Endothelial cell of umbilical vein (primary cell): ENCODE results near the gene BORCS5. TPM values are rescaled to one million over a fixed set of nuclear protein-coding genes. Genes with fewer than 3 reads are reported as not detected.

Experiments
- BruUV-seq: library from RNA; stranded (reverse); fragments of 400-500 nt; replicated peaks from 2 replicates; lab custom pipeline; 2021; lab: Mats Ljungman, UMichigan
- CTCF ChIA-PET: fragments of 300-600, 350-600 bp; sonication (Branson Sonifier 250); formaldehyde crosslinking; loops from one replicate; lab custom pipeline; 2021; ENCODE audit warnings: antibody characterized with exemption, inconsistent platforms; lab: Charles Lee
- POLR2A ChIA-PET: fragments of 300-600, 350-600 bp; sonication (Branson Sonifier 250); formaldehyde crosslinking; loops from one replicate; lab custom pipeline; 2021; ENCODE audit warnings: antibody characterized with exemption, inconsistent platforms; lab: Charles Lee
- DNase-seq: peaks from one replicate; pipeline ENCODE4 v3.0.0-alpha.2; 2011; ENCODE audit warnings: low read depth, low spot score
- FAIRE-seq: peaks from 2 replicates; lab custom pipeline; 2011; peaks lifted over from hg19 to GRCh38; lab: Jason Lieb, UNC
- H2AFZ ChIP-seq: 2 replicates; pipeline ENCODE4 v1.6.0; 2012; ENCODE audit warnings: low read depth, low read length, control low read depth, inconsistent platforms
- H3K27ac ChIP-seq: 2 replicates; pipeline ENCODE4 v1.5.1; 2011; ENCODE audit warnings: low read depth, mild to moderate bottlenecking, control low read depth, low read length, moderate library complexity; ENCODE audit not compliant: insufficient read depth
- H3K27me3 ChIP-seq, 2 experiments: 2 replicates each; pipeline versions ENCODE4 v1.6.0 to v1.6.1; 2011; ENCODE audit warnings: low read length in 2 of 2, mixed read lengths in 1 of 2; ENCODE audit not compliant: control insufficient read depth in 2 of 2, insufficient read depth in 2 of 2
- H3K36me3 ChIP-seq, 2 experiments: 2 replicates in 1 of 2; 3 replicates in 1 of 2; pipeline ENCODE4 v1.5.1; 2011; ENCODE audit warnings: low read length in 2 of 2, mild to moderate bottlenecking in 1 of 2, moderate library complexity in 1 of 2; ENCODE audit not compliant: control insufficient read depth in 2 of 2, insufficient read depth in 2 of 2; ENCODE audit errors: extremely low read depth in 1 of 2
- H3K4me1 ChIP-seq: 3 replicates; pipeline ENCODE4 v1.5.1; 2011; ENCODE audit warnings: mild to moderate bottlenecking, low read length; ENCODE audit not compliant: control insufficient read depth, insufficient read depth; ENCODE audit errors: extremely low read depth
- H3K4me2 ChIP-seq: 2 replicates; pipeline ENCODE4 v1.6.1; 2011; ENCODE audit warnings: low read length, control low read depth, mixed read lengths; ENCODE audit not compliant: insufficient read depth
- H3K4me3 ChIP-seq, 3 experiments: fragments of 200-600 bp in 1 of 3; sonication (generic), shearing (Covaris generic) in 1 of 3; replicated peaks in 1 of 3; 2 replicates each; pipeline ENCODE4 v1.5.1; 2011 to 2016; ENCODE audit warnings: control low read depth in 3 of 3, low read length in 3 of 3, mild to moderate bottlenecking in 2 of 3, inconsistent platforms in 1 of 3, low read depth in 1 of 3, moderate library complexity in 1 of 3; ENCODE audit not compliant: insufficient read depth in 1 of 3
- H3K79me2 ChIP-seq: 2 replicates; pipeline ENCODE4 v1.6.0; 2012; ENCODE audit warnings: low read length, inconsistent platforms; ENCODE audit not compliant: control insufficient read depth, insufficient read depth
- H3K9ac ChIP-seq: replicated peaks from 2 replicates; pipeline ENCODE3; 2011; ENCODE audit warnings: low read length, control low read depth; ENCODE audit not compliant: insufficient read depth; ENCODE audit errors: extremely low read depth
- H3K9me1 ChIP-seq: replicated peaks from 3 replicates; pipeline ENCODE4 v1.6.0; 2011; ENCODE audit warnings: mild to moderate bottlenecking, low read length; ENCODE audit not compliant: control insufficient read depth, insufficient read depth; ENCODE audit errors: extremely low read depth
- H3K9me3 ChIP-seq: replicated peaks from 2 replicates; pipeline ENCODE4 v1.5.1; 2012; ENCODE audit warnings: low read length, inconsistent platforms; ENCODE audit not compliant: control insufficient read depth, insufficient read depth
- H4K20me1 ChIP-seq: replicated peaks from 2 replicates; pipeline ENCODE3; 2011; ENCODE audit warnings: mild to moderate bottlenecking, low read length; ENCODE audit not compliant: control insufficient read depth, insufficient read depth; ENCODE audit errors: extremely low read depth
- CTCF ChIP-seq, 2 donors: IDR thresholded peaks; 1 replicate in 1 of 2; 2 replicates in 1 of 2; pipeline ENCODE4 v1.5.1; 2011; ENCODE audit warnings: low read length in 2 of 2, mild to moderate bottlenecking in 2 of 2, moderate library complexity in 2 of 2, control low read depth in 1 of 2, inconsistent platforms in 1 of 2, low read depth in 1 of 2; ENCODE audit not compliant: insufficient read depth in 1 of 2; ENCODE audit errors: extremely low read depth in 1 of 2
- EZH2 ChIP-seq: IDR thresholded peaks from 2 replicates; pipeline ENCODE4 v1.6.1; 2012; ENCODE audit warnings: borderline replicate concordance, low read depth, mild to moderate bottlenecking, moderate library complexity, low read length, inconsistent platforms; ENCODE audit not compliant: severe bottlenecking
- FOS ChIP-seq: IDR thresholded peaks from 2 replicates; pipeline ENCODE4 v1.6.1; 2011; ENCODE audit warnings: mild to moderate bottlenecking, low read length, moderate library complexity, borderline replicate concordance; ENCODE audit not compliant: insufficient read depth
- GATA2 ChIP-seq: IDR thresholded peaks from 2 replicates; pipeline ENCODE4 v1.7.0; 2011; ENCODE audit warnings: low read depth, mild to moderate bottlenecking, moderate library complexity, mixed read lengths, low read length; ENCODE audit not compliant: insufficient read length, insufficient read depth
- JUN ChIP-seq: IDR thresholded peaks from 2 replicates; pipeline ENCODE4 v1.6.1; 2011; ENCODE audit warnings: borderline replicate concordance, low read depth; ENCODE audit not compliant: insufficient read length, insufficient read depth
- MAX ChIP-seq: IDR thresholded peaks from 2 replicates; pipeline ENCODE4 v1.6.1; 2011; ENCODE audit not compliant: insufficient read depth, insufficient read length
- MYC ChIP-seq: IDR thresholded peaks from one replicate; pipeline ENCODE4 v1.6.1; 2011; ENCODE audit warnings: mild to moderate bottlenecking, low read depth, low read length
- POLR2A ChIP-seq: IDR thresholded peaks from 2 replicates; pipeline ENCODE4 v1.6.1; 2012; ENCODE audit warnings: low read depth, mild to moderate bottlenecking, control low read depth, low read length
- POLR2AphosphoS5 ChIP-seq: IDR thresholded peaks from 2 replicates; pipeline ENCODE4 v1.6.1; 2012; ENCODE audit warnings: low read depth, mild to moderate bottlenecking, control low read depth, low read length, moderate library complexity; ENCODE audit not compliant: insufficient read depth
- dilution Hi-C: fragments of 300-500 bp; cut with MboI; formaldehyde crosslinking; loops from one replicate; pipeline ENCODE4 v1.15.0; 2019; ENCODE audit warnings: low sequenced_read_pairs; ENCODE audit not compliant: extremely low pct_ligation_motif_present
- intact Hi-C: fragments of 100-400 bp; cut with micrococcal nuclease; formaldehyde crosslinking; loops from one replicate; pipeline ENCODE4 v1.10.0; 2022
- polyA plus RNA-seq, 4 experiments: library from polyadenylated mRNA; depleted of rRNA in 3 of 4; stranded (reverse) in 3 of 4; unstranded in 1 of 4; fragments of >200 nt; gene quantifications; 2 replicates each; pipeline versions ENCODE4 v1.2.1 to v1.2.3, GENCODE V29; 2011 to 2012; ENCODE audit warnings: missing spikeins in 1 of 4
- total RNA-seq: library from RNA; stranded (reverse); gene quantifications from 2 replicates; pipeline ENCODE4 v1.2.3, GENCODE V29; 2021

The BORCS5 gene
- total and polyA plus RNA-seq, 2 donors (not counting 3 experiments of a cell fraction or from before 2014, with no cell fraction given) = 8.3 to 10.5 TPM

- TF ChIP-seq MYC = no peak
- no peak for TF ChIP-seq EZH2
- TF ChIP-seq GATA2 = no peak
- TF ChIP-seq POLR2A = no peak
- no peak for TF ChIP-seq CTCF (IDR thresholded peaks at IDR 0.05; ENCODE audit: extremely low read depth in 1 of 2, insufficient read depth in 1 of 2, low read depth in 1 of 2, low read length in 2 of 2)
- TF ChIP-seq MAX = no peak
- no peak for TF ChIP-seq POLR2AphosphoS5
- TF ChIP-seq FOS = no peak
- TF ChIP-seq JUN = no peak
Measured at GRCh38 chr12:12423367-12423766, 66.5 kb downstream of the BORCS5 start.

More at GRCh38 chr12:12423367-12423766, 66.5 kb downstream of the BORCS5 start:
- CTCF ChIA-PET = no interaction called here
- DNase-seq (no peak), FAIRE-seq (no peak)
- no peaks in the 10 kb centered on the region for H3K36me3 ChIP-seq
- no peaks in the 10 kb centered on the region for H3K9me3 ChIP-seq
- H3K4me1 ChIP-seq = peaks cover 15% of the 10 kb centered on the region
- H3K9me1 ChIP-seq = no peaks in the 10 kb centered on the region
- H3K9ac ChIP-seq = no peak overlapping the region
- H4K20me1 ChIP-seq = no peaks in the 10 kb centered on the region
- BruUV-seq = no TSS peak
- no peak overlapping the region for H3K27ac ChIP-seq
- no peaks in the 10 kb centered on the region for H3K79me2 ChIP-seq
- H2AFZ ChIP-seq = no peak overlapping the region
- dilution Hi-C loops = no loop called here
- no peak overlapping the region for H3K4me2 ChIP-seq
- H3K27me3 ChIP-seq = no peaks in the 10 kb centered on the region
- H3K4me3 ChIP-seq = no peak overlapping the region
- intact Hi-C loops = no loop called here
- POLR2A ChIA-PET = no interaction called here
